AG10803 (cell line): ENCODE results near the gene SEMA3E.
"Not testable (repeated sequence)": the region's sequence is repeated elsewhere in the genome, so short reads cannot be mapped to it uniquely, and the experiment has no call there.

Experiments
- DNase-seq: peaks from one replicate; pipeline ENCODE4 v3.0.0; 2010; ENCODE audit warnings: low read depth
- H3K4me3 ChIP-seq: 2 replicates; pipeline ENCODE4 v1.5.1; 2011; ENCODE audit warnings: mild to moderate bottlenecking, low read length, control low read depth
- TF ChIP-seq, protein P1 (sequence below): conservative IDR thresholded peaks from 2 replicates; pipeline ENCODE4 v1.5.1; 2011; ENCODE audit warnings: mild to moderate bottlenecking, low read length, control low read depth, inconsistent platforms

Gene SEMA3E

DNA sequence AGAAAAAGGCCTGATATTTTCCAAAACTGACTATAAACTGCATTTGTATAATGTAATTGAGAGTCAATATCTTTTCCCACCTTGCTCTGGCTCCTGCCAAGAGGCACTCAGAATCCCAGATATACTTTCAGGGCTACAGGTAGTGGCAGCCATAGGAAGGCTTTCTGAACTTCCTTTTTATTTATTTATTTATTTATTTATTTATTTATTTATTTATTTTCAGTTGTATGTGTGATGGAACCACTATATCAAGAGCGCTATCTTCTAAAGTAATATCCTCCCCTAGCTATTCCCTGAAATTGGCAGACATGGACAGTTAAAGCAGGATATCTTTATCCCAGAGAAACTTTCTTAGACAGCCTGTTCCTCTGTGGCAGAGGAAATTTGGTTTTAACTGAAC is 86.7 kb downstream of the SEMA3E start:
- DNase-seq, result no peak
- TF ChIP-seq, protein P1, sequence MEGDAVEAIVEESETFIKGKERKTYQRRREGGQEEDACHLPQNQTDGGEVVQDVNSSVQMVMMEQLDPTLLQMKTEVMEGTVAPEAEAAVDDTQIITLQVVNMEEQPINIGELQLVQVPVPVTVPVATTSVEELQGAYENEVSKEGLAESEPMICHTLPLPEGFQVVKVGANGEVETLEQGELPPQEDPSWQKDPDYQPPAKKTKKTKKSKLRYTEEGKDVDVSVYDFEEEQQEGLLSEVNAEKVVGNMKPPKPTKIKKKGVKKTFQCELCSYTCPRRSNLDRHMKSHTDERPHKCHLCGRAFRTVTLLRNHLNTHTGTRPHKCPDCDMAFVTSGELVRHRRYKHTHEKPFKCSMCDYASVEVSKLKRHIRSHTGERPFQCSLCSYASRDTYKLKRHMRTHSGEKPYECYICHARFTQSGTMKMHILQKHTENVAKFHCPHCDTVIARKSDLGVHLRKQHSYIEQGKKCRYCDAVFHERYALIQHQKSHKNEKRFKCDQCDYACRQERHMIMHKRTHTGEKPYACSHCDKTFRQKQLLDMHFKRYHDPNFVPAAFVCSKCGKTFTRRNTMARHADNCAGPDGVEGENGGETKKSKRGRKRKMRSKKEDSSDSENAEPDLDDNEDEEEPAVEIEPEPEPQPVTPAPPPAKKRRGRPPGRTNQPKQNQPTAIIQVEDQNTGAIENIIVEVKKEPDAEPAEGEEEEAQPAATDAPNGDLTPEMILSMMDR, result no peak
- no peak overlapping the region for H3K4me3 ChIP-seq

DNA sequence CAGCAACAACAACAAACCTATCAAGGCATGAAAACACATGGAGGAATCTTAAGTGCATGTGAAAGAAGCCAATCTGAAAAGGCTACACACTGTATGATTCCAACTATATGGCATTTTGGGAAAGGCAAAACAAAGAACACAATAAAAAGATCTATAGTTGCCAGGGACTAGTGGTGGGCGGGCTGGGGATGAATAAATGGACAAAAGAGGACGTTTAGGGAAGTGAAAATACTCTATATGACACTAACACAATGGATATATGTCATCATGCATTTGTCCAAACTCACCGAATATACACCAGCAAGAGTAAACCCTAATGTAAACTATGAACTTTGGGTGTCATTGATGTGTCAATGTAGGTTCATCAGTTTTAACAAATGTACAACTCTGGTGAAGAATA is 89.1 kb downstream of the SEMA3E start:
- TF ChIP-seq, protein P1, result no peak
- no peak overlapping the region for H3K4me3 ChIP-seq
- no peak for DNase-seq

DNA sequence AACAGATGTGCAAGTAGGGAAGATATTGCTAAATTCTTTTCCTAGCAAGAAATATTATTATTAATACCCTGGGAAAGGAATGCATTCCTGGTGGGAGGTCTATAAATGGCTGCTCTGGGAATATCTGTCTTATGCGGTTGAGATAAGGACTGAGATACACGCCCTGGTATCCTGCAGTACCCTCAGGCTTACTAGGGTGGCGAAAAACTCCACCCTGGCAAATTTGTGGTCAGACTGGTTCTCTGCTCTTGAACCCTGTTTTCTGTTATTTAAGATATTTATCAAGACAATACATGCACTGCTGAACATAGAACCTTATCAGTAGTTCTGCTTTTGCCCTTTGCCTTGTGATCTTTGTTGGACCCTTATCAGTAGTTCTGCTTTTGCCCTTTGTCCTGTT is 96.4 kb downstream of the SEMA3E start:
- not testable (repeated sequence) for H3K4me3 ChIP-seq, DNase-seq

DNA sequence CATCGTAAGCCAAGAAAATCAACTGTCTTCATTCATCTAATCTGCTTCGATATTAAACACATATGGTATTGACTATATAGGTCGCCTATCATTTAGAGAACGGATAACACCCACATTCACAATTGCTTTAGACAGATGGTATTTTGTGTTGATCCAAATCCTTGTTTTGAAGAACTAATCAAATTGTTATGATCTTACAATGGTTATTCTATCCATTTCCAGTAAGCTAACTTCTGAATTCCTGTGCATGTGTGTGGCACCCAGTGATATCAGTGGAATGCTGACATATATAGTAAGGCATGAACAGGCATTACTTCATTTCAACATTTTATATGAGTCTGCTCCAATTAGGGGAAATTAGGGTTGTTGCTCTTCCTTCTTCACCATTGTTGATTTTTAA is 98.8 kb downstream of the SEMA3E start:
- H3K4me3 ChIP-seq, result no peak overlapping the region
- peak; percentile 76 for DNase-seq
- TF ChIP-seq, protein P1, result no peak

DNA sequence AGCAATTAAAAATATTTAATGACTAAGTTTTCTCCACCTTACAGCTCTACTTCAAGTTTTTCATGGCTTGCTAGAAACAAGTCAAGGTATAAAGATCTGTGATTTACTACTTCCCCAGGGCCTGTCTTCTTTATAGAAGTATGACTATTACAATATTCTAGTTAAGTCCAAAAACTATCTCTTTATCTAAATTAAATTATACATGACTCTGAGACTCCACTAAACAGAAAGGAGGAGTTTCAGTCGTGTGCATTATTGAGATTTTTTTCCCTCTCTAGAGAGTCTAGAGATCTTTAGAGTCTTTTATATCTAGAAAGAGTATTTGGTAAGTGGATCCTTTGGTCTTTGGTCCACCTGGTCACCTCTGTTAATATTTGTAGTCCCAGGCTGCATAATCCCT is 100.7 kb downstream of the SEMA3E start:
- no peak for DNase-seq

DNA sequence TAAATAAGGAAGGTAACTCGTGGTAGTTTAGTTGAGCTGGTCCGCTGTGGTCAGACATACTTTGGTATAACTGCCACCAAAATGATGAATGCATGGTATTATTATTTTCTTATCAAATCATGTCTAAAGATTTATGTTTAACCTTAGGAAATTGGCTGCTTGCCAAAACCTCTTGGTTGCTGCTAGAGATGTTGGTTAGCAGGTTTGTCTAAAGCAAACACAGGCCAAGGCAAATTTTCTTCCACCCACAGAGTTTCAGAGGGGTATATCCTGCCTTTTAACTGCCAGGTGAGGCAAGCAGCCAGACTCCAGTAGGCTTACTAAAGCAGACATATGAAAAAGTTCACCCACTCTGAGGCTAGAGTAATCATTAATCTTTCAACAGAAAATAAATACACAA is 101.4 kb downstream of the SEMA3E start:
- TF ChIP-seq, protein P1, result no peak
- DNase-seq, result peak; percentile 24

More for the DNA sequence above, 100.7 kb downstream of the SEMA3E start:
- no peak overlapping the region for H3K4me3 ChIP-seq
- TF ChIP-seq, protein P1, result no peak

DNA sequence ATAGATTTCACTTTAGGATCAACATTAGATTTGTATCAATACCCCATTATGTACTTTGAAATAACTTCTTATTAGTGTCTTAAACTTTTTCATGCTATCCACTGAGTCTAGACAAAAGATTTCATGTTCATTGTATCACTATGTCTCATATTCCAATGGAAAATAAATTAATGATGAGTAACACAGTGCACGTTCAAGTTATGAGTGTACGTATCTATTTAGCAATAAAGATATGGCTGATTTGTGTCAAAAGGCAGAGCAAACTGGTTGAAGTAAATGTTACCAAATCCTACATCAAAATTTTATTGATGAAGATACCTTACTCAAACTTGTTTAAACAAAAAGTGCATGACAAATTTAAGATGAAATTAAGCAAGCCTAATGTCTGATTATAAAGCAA is 102.4 kb downstream of the SEMA3E start:
- TF ChIP-seq, protein P1, result no peak
- no peak overlapping the region for H3K4me3 ChIP-seq
- DNase-seq, result peak; percentile 9

More for the DNA sequence above, 101.4 kb downstream of the SEMA3E start:
- H3K4me3 ChIP-seq, result no peak overlapping the region
